ENCODE data around the gene HOXC5.
A peak's percentile ranks its signal among the peaks of the same experiment; 100 is the strongest.
"Not testable (repeated sequence)": the region's sequence is repeated elsewhere in the genome, so short reads cannot be mapped to it uniquely, and the experiment has no call there.

The HOXC5 gene

DNA sequence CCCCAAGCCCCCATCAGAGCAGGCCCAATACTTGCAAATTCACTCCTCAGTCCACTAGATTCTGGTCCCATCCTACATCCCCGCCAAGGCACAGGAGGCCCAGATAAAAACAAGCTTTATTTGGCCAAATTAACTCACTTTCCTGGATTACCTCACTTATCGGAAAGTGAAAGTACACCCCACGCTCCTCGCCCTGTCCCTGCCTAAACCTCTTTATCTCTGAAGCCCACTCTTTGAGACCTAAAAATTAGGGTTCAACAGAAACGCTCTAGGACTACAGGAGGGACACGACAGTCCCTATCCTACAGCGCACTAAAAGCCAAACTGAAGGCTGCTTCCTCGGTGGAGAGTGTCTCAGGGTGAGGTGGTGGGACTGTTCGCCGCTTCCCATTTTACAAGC lies 45.0 kb downstream of the HOXC5 start:
- DNase-seq, result not testable (repeated sequence)

- not testable (repeated sequence) for DNase-seq
These were observed 46.3 kb downstream of the HOXC5 start for GRCh38 chr12:54079115-54079514.

- not testable (repeated sequence) for DNase-seq
These were observed 47.4 kb downstream of the HOXC5 start for GRCh38 chr12:54080008-54080924.

DNA sequence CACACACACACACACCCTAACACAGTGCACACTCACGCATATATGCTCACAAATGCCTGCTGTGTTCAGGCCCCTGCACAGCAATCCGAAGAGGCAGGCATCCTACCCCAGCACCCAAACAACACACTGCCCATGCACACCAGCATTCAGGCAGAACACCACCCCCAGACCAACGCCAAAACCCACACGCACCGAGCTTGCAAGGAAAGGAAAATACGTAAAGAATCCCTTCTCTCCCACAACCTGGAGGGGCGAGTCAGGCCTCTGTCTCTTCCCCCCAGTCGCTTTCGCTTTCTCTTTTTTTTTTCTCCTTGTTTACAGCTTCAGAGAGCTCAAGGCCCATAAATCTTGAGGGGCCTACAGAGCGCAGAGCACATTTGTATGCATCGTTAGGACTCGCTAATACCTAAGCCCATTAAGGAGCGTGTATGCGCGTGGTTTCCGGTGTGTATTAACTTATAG lies 48.2 kb downstream of the HOXC5 start:
- not testable (repeated sequence) for DNase-seq

DNA sequence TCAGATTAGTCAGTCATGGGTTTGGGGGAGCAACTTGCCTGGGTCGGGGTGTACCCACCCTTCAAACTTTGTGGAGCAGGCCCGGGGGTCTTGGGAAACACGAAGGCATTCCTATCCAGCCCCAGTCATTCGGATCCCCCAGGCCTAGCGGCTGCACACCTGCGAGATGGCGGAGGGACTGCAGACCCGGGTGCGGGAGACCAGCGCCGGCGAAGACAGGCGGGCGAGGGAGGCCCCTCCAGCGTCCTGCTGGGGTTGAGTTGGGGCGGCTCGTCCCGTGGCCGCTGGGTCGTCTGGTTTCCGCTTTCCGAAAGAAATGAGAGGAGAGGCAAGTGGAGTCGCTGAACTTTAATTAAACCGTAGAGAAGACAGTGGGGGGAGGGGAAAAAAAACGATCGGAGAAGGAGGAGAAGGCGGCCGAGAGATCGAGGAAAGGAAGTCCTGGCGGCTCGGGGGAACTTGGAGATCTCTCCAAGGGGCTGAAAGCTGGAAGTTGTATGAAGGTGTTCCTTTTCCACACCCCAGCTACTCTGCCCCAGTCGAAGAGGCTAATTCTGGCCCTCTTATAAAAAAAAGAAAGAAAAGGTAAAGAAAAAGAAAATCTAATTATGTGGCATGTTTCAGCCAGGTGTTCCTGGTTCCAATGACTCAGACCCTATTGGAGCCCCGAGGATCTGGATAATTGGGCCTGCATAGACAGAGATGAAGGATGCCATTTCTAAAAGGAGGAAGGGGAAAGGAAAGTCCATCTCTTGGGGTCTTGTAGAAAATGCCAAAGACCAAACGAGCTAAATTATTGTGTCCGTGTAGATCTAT lies 48.9 kb downstream of the HOXC5 start:
- DNase-seq, result peak; percentile 67

DNA sequence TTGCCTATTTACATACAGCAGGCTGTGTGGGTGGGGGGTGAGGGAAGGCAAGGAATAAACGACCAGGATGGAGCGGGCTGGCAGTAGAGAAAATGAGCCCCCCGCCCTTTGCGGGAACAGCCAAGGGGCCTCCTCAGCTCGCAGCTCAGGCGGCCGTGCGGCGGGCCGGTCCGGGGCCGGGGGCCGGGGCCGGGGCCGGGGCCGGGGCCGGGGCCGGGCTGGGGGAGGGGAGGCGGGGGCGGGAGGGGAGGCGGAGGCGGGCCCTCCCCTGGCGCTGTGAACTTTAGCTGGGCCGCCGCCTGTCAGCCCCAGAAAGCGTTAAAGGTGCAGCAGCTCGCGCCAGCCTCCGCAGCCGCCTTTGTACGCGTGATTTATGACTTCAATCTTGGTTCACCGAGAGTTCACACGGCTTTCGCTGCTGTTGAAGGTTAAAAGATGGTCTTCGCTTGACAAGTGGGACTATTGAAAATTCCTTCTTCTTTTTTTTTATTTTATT lies 49.6 kb downstream of the HOXC5 start:
- DNase-seq, result peak; percentile 62
